ENCODE data around the gene AEBP1.

Gene AEBP1

DNA sequence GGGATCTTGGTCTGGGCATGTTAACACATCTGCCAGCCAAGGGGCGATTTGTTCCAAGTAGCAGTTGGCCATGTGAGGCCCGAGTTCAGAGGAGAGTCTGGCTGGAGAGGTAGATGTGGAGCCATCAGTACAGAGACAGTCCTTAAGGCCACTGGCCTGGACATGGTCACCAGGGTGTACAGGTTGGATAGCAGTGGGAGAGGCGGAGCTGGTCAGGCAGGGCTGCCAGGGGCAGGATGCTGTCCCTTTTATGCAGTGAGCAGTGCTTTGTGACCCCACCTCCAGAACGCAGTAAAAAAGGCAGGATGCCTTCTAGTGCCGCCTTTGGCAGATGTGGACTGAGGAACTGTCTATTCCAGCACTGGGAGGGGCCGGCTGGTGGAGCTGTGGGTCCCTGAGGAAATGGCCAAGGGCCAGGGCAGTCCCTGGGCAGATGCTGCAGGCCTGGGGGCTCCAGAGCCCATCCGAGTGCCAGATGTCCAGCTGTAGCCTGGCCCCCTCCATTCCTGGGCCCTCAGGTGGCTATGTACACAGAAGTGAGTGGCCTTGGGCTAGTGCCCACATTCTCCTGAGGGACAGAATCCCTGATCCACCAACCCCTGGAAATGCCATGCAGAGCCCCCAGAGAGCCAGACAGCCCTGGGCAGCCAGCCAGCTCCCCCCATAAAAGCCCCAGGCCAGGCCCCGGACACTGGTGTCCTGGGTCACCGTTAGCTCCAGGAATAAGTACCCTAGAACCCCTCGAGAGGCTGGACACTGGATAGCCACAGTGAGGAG, 54.1 kb downstream of the AEBP1 start:
- TF ChIP-seq POLR2AphosphoS5 (IDR thresholded peaks at IDR 0.05; ENCODE audit: low read depth, low read length) = no peak
- TF ChIP-seq, protein P1, sequence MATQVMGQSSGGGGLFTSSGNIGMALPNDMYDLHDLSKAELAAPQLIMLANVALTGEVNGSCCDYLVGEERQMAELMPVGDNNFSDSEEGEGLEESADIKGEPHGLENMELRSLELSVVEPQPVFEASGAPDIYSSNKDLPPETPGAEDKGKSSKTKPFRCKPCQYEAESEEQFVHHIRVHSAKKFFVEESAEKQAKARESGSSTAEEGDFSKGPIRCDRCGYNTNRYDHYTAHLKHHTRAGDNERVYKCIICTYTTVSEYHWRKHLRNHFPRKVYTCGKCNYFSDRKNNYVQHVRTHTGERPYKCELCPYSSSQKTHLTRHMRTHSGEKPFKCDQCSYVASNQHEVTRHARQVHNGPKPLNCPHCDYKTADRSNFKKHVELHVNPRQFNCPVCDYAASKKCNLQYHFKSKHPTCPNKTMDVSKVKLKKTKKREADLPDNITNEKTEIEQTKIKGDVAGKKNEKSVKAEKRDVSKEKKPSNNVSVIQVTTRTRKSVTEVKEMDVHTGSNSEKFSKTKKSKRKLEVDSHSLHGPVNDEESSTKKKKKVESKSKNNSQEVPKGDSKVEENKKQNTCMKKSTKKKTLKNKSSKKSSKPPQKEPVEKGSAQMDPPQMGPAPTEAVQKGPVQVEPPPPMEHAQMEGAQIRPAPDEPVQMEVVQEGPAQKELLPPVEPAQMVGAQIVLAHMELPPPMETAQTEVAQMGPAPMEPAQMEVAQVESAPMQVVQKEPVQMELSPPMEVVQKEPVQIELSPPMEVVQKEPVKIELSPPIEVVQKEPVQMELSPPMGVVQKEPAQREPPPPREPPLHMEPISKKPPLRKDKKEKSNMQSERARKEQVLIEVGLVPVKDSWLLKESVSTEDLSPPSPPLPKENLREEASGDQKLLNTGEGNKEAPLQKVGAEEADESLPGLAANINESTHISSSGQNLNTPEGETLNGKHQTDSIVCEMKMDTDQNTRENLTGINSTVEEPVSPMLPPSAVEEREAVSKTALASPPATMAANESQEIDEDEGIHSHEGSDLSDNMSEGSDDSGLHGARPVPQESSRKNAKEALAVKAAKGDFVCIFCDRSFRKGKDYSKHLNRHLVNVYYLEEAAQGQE (IDR thresholded peaks at IDR 0.05; ENCODE audit: insufficient read depth in 1 of 2, low read depth in 2 of 2, low read length in 2 of 2) = no peak
- TF ChIP-seq FOXP2 (optimal IDR thresholded peaks at IDR 0.05; ENCODE audit: borderline replicate concordance, extremely low read depth, extremely low read length, insufficient read depth) = no peak
- TF ChIP-seq TAF1 (IDR thresholded peaks at IDR 0.05; ENCODE audit: borderline replicate concordance, insufficient read depth, low read length) = no peak

GRCh38 chr7:44158873-44159631, 54.9 kb downstream of the AEBP1 start:
- TF ChIP-seq, protein P1 (IDR thresholded peaks at IDR 0.05; ENCODE audit: insufficient read depth in 1 of 2, low read depth in 2 of 2, low read length in 2 of 2) = no peak
- TF ChIP-seq POLR2AphosphoS5 (IDR thresholded peaks at IDR 0.05; ENCODE audit: low read depth, low read length) (no peak), SIN3A (IDR thresholded peaks at IDR 0.05; ENCODE audit: borderline replicate concordance, insufficient read depth, low read length) (no peak), FOXP2 (optimal IDR thresholded peaks at IDR 0.05; ENCODE audit: borderline replicate concordance, extremely low read depth, extremely low read length, insufficient read depth) (no peak), TAF1 (IDR thresholded peaks at IDR 0.05; ENCODE audit: borderline replicate concordance, insufficient read depth, low read length) (no peak)

DNA sequence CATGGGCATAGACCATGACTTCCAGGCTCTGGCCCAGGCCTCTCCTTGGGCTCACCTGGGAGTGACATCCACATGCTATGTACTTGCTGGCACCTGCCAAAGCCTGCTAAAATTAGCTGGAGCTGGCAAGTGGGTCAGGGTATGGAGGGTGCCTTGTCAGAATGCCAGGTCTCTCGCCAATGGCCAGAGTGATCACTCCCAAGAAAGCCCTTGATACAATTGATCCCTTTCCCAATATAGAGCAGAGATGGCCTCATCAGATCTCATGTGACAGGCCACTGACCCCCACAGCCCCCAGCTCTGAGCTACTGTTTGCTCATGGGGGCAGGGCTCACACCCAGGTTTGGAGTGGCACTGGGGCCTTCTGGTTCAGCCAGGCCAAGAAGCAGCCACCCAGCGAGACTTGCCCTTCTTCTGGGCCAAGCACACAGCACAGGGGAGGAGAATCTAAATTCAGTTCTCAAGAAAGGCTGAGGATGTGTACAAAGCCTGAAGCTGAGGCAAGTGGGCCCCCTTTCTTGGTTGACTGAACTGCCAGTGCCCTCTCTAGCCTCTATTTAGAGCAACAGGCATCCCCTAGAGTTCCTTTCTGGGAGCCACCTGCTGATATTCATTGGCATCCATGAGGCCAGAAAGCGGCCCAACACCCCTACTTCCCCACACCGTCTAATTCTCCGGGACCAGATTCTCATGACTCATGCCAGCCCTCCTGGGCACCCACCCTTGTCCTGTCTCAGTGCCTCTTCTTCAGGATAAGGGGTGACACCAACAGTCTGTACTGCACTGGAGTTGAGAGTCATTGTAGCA, 55.9 kb downstream of the AEBP1 start:
- no peak for TF ChIP-seq POLR2AphosphoS5 (IDR thresholded peaks at IDR 0.05; ENCODE audit: low read depth, low read length)
- TF ChIP-seq, protein P1 (IDR thresholded peaks at IDR 0.05; ENCODE audit: insufficient read depth in 1 of 2, low read depth in 2 of 2, low read length in 2 of 2) = no peak
- TF ChIP-seq SIN3A (IDR thresholded peaks at IDR 0.05; ENCODE audit: borderline replicate concordance, insufficient read depth, low read length) = no peak
- TF ChIP-seq FOXP2 (optimal IDR thresholded peaks at IDR 0.05; ENCODE audit: borderline replicate concordance, extremely low read depth, extremely low read length, insufficient read depth) = no peak
- no peak for TF ChIP-seq TAF1 (IDR thresholded peaks at IDR 0.05; ENCODE audit: borderline replicate concordance, insufficient read depth, low read length)

- no peak for TF ChIP-seq SIN3A (IDR thresholded peaks at IDR 0.05; ENCODE audit: borderline replicate concordance, insufficient read depth, low read length)
- TF ChIP-seq, protein P1 (IDR thresholded peaks at IDR 0.05; ENCODE audit: insufficient read depth in 1 of 2, low read depth in 2 of 2, low read length in 2 of 2) = no peak
- TF ChIP-seq FOXP2 (optimal IDR thresholded peaks at IDR 0.05; ENCODE audit: borderline replicate concordance, extremely low read depth, extremely low read length, insufficient read depth) = no peak
Observed at GRCh38 chr7:44161371-44161770, 57.2 kb downstream of the AEBP1 start.
